ENCODE results near the gene DDRGK1. TPM values are rescaled to one million over a fixed set of nuclear protein-coding genes. Genes with fewer than 3 reads are reported as not detected.
A peak's percentile ranks its signal among the peaks of the same experiment; 100 is the strongest.

DDRGK1 gene
- total RNA-seq, 2 experiments from 2014 or later, result 49.3 to 52.2 TPM

DNA sequence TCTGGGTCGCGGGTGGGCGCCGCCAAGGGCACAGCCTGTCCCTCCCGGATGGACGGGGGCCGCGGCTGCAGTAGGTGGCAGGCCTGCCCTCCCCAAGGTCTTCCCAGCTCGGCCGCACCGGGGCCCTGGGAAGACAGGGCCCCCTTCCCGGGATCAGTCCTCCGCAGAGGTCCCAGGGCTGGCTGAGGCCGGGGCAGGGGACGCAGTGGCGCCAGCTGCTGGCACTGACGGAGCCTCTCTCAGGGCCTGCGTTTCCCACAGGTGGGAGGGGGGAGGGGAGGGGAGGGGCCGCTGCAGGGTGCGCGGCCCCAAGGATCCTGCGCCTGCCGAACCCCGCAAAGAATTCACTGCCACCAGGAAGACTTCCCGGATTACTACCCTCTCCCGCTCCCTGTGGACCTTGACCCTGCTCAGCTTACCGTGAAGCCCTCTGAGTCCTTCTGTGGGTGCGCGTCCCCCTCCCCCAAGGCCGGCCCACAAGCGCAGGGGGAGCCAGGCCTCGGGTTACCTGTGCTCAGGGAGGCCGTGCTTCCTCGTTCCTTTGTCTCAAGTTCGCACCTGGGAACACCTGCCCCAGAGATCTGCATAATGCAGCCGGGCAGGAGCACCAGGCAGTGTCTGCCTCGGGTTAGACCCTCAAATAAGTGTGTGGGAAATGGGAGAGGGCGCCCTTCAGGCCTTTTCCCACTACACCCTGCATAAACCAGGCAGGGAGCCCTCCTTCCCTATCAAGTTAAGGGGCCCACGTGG is 36.2 kb downstream of the DDRGK1 start:
- H3K9me3 Mint-ChIP-seq (ENCODE audit: low read depth), result no peaks in the 10 kb centered on the region
- H3K27me3 Mint-ChIP-seq, result peaks cover 17% of the 10 kb centered on the region
- intact Hi-C loops (cut with DNase I, micrococcal nuclease), result no loop called here
- peaks cover 9% of the 10 kb centered on the region for H3K4me1 Mint-ChIP-seq
- POLR2A ChIA-PET, result no interaction called here
- no peaks in the 10 kb centered on the region for H3K36me3 Mint-ChIP-seq (ENCODE audit: low read depth)
- CTCF ChIA-PET, result interaction anchor here (1.0 kb wide), 1 partner anchor 12 kb away, joined by 4 read pairs; no protein-coding TSS in a partner anchor
- DNase-seq (peak; percentile 48), ATAC-seq (peak; percentile 34)
- H3K4me3 Mint-ChIP-seq, result no peak overlapping the region
- no peak overlapping the region for H3K27ac Mint-ChIP-seq

DNA sequence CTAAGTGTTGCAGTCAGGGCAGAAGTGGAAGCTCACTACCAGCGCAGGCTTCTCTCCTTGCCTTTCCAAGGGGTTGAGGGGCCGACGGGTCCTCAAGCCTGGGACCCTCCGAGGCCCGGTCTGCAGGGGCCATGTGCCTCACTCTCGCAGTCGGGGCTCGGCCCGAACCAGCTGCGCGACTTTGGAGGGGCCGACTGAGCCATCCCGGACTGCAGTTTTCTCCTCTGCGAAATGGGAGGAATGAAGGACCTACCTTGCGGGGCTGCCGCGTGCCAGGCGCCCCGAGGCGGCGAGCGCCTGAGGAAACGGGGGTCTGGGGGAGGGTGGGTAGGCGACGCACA is 36.8 kb downstream of the DDRGK1 start:
- Mint-ChIP-seq H3K4me3 (no peak overlapping the region), H3K4me1 (peaks cover 8% of the 10 kb centered on the region), H3K9me3 (ENCODE audit: low read depth) (no peaks in the 10 kb centered on the region), H3K27me3 (peaks cover 17% of the 10 kb centered on the region), H3K27ac (no peak overlapping the region), H3K36me3 (ENCODE audit: low read depth) (no peaks in the 10 kb centered on the region)
- intact Hi-C loops (cut with DNase I, micrococcal nuclease), result no loop called here
- ChIA-PET CTCF (interaction anchor here (1.0 kb wide), 1 partner anchor 12 kb away, joined by 4 read pairs; no protein-coding TSS in a partner anchor), POLR2A (no interaction called here)
- DNase-seq, result no peak
- no peak for ATAC-seq

DNA sequence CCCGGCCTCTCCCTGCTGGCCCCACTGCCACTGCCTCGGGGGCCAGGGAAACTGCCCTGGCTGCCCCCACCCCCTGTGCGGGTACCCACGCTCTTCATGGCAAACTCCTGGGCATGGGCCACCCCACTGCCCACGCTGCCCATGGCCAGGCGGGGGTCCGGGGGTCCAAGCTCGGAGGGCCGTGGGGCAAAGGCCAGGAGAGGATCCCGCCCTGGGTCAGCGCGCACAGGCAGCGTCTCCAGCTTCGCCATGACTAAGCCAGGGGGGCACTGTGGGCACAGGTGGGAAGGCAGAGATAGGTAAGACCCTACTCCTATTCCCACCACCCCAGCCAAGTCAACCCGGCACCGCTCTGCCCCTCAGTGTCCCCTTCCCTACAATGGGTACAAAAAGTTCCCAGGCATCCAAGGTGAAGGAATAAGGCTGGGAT is 37.6 kb downstream of the DDRGK1 start:
- no peak overlapping the region for H3K27ac Mint-ChIP-seq
- H3K4me3 Mint-ChIP-seq, result no peak overlapping the region
- DNase-seq (no peak), ATAC-seq (no peak)
- intact Hi-C loops (cut with DNase I, micrococcal nuclease), result no loop called here
- H3K4me1 Mint-ChIP-seq, result peaks cover 2% of the 10 kb centered on the region
- H3K36me3 Mint-ChIP-seq (ENCODE audit: low read depth), result no peaks in the 10 kb centered on the region
- peaks cover 13% of the 10 kb centered on the region for H3K27me3 Mint-ChIP-seq
- H3K9me3 Mint-ChIP-seq (ENCODE audit: low read depth), result no peaks in the 10 kb centered on the region
- ChIA-PET CTCF (interaction anchor here (0.7 kb wide), 1 partner anchor 22 kb away, joined by 3 read pairs; no protein-coding TSS in a partner anchor), POLR2A (no interaction called here)

DNA sequence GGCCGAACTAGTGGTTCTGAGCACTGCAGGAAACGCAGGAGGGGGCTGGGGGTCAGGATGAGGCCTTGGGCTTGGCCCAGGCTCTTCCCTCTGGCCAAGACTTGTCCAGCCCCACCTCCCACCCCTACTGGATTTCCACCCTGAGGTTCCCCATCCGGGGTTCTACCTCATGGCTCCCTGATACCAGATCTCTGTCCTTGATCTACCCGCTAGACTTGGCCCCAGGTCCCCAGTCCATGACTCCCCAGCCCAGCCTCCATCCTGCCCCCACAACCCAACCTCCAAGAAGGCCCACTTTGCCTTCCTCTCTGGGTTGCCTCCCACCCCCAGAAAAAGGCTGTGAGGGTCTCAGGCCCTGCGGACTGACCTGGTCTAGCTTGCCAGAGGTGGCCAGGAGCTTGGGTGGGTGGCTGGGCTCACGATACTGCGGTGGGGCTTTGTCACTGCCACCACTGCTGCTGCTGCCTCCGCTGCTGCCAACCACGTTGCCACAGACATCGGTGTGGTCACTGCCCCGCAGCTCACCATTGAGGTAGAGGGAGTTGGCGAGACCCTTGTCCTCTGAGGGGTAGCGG is 38.1 kb downstream of the DDRGK1 start:
- Mint-ChIP-seq H3K4me3 (no peak overlapping the region), H3K27ac (no peak overlapping the region), H3K36me3 (ENCODE audit: low read depth) (no peaks in the 10 kb centered on the region), H3K27me3 (peaks cover 13% of the 10 kb centered on the region), H3K9me3 (ENCODE audit: low read depth) (no peaks in the 10 kb centered on the region), H3K4me1 (peaks cover 2% of the 10 kb centered on the region)
- CTCF ChIA-PET, result interaction anchor here (0.7 kb wide), 1 partner anchor 22 kb away, joined by 3 read pairs; no protein-coding TSS in a partner anchor
- ATAC-seq (no peak), DNase-seq (no peak)
- intact Hi-C loops (cut with DNase I, micrococcal nuclease), result no loop called here
- POLR2A ChIA-PET, result no interaction called here

GRCh38 chr20:3165473-3166337 is 38.8 kb downstream of the DDRGK1 start:
- peaks cover 13% of the 10 kb centered on the region for H3K27me3 Mint-ChIP-seq
- ChIA-PET CTCF (interaction anchor here (0.6 to 1.3 kb wide), 2 partner anchors 43 to 1788 kb away, joined by 3 read pairs; no protein-coding TSS in a partner anchor), POLR2A (no interaction called here)
- H3K27ac Mint-ChIP-seq, result no peak overlapping the region
- no peaks in the 10 kb centered on the region for H3K36me3 Mint-ChIP-seq (ENCODE audit: low read depth)
- intact Hi-C loops (cut with DNase I, micrococcal nuclease), result no loop called here
- no peak for ATAC-seq
- H3K4me3 Mint-ChIP-seq, result no peak overlapping the region
- H3K9me3 Mint-ChIP-seq (ENCODE audit: low read depth), result no peaks in the 10 kb centered on the region
- H3K4me1 Mint-ChIP-seq, result peaks cover 5% of the 10 kb centered on the region
- no peak for DNase-seq

- Mint-ChIP-seq H3K27me3 (peaks cover 13% of the 10 kb centered on the region), H3K9me3 (ENCODE audit: low read depth) (no peaks in the 10 kb centered on the region), H3K36me3 (ENCODE audit: low read depth) (no peaks in the 10 kb centered on the region), H3K4me1 (peaks cover 7% of the 10 kb centered on the region), H3K4me3 (no peak overlapping the region), H3K27ac (no peak overlapping the region)
- POLR2A ChIA-PET, result no interaction called here
- ATAC-seq, result no peak
- no peak for DNase-seq
- CTCF ChIA-PET, result interaction anchor here (0.6 to 1.3 kb wide), 2 partner anchors 42 to 1787 kb away, joined by 3 read pairs; no protein-coding TSS in a partner anchor
- intact Hi-C loops (cut with DNase I, micrococcal nuclease), result no loop called here
Measured at GRCh38 chr20:3164763-3165410, 39.6 kb downstream of the DDRGK1 start.

DNA sequence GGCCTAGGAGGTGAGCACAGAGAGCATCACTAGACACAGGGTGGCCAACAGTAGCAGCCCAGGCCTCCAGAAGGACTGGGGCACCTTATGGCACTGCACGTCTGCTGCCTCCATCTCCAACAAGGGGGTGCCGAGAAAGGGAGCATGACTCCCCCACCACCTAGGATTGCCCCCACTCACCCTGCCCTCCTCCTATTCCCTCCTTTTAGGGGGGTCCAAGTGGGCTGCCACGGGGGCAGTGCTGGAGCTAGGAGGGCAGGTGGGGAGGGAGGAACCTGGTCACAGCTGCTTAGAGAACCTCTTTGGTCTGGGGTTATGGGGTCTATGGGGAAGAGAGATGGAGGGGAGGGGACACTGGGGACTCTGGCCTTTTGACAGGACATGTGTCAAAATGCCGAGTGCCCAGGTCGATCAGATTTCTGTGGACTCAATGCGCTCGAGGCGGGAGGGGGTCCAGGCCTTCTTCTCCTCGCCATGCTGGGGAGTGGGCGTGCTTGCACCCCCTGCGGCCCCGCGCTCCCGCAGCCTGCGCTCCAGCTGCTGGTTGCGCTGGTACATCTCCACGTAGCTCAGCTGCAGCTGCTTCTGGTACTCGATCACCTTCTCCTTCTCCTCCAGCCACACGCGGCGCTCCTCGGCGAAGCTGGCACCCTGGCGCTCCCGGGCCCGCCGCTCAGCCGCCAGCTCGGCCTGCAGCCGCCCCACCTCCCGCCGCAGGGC is 40.3 kb downstream of the DDRGK1 start:
- Mint-ChIP-seq H3K27ac (no peak overlapping the region), H3K4me1 (peaks cover 9% of the 10 kb centered on the region), H3K9me3 (ENCODE audit: low read depth) (no peaks in the 10 kb centered on the region), H3K4me3 (no peak overlapping the region), H3K36me3 (ENCODE audit: low read depth) (no peaks in the 10 kb centered on the region), H3K27me3 (peaks cover 11% of the 10 kb centered on the region)
- intact Hi-C loops (cut with DNase I, micrococcal nuclease), result no loop called here
- ChIA-PET CTCF (interaction anchor here (1.3 kb wide), 1 partner anchor 42 kb away, joined by 3 read pairs; no protein-coding TSS in a partner anchor), POLR2A (no interaction called here)
- no peak for DNase-seq
- ATAC-seq, result no peak

DNA sequence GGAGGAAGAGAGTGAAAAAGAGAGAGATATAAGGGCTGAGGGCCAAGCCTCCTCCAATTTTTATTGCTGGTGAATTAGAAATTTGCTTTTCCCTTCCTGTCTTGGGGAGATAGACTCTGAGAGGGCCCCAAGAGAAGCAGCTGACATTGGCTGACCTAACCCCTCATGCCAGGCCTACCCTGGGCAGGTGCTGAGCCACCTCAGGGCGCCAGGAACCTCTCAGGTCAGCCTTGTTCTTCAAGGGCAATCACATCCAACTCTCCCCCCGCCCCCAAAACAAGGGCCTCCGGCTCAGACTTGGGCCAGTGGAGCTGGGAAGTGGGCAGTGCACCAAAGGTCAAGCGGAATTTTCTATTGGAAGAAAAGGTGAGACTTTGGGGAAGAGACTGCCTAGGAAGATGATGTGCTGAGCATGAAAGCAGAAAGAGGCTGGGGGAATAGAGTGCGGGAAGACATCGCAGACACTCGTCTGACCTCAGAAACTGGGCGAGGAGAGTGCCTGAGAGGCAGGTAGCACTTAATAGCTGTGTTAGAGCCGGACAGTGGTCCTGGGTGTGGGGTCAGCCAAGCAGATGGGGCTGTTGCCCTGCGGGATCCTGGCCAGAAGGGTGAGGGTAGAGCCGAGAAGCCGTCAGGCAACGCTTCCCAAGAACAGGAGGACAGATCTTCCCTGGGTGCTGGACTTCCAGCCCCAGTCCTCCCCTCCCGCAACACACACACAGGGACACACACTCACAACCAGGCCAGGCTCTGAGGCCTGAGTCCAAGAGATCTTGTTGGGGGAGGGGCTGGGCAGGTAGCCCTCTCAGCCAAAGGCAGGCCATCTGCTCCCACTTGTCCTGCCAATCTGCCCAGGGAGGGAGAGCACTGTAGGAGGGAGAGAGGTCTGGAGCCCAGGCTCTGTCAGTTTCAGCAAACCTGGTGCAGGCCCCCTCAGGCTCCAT is 41.1 kb downstream of the DDRGK1 start:
- H3K27ac Mint-ChIP-seq, result no peak overlapping the region
- H3K36me3 Mint-ChIP-seq (ENCODE audit: low read depth), result no peaks in the 10 kb centered on the region
- H3K9me3 Mint-ChIP-seq (ENCODE audit: low read depth), result no peaks in the 10 kb centered on the region
- intact Hi-C loops (cut with DNase I, micrococcal nuclease), result no loop called here
- peaks cover 14% of the 10 kb centered on the region for H3K4me1 Mint-ChIP-seq
- H3K27me3 Mint-ChIP-seq, result peaks cover 4% of the 10 kb centered on the region
- ChIA-PET POLR2A (no interaction called here), CTCF (interaction anchor here (0.7 to 2.3 kb wide), 3 partner anchors 15 to 400 kb away, joined by 3 to 4 read pairs (median 4); no protein-coding TSS in a partner anchor)
- DNase-seq (no peak), ATAC-seq (no peak)
- no peak overlapping the region for H3K4me3 Mint-ChIP-seq

DNA sequence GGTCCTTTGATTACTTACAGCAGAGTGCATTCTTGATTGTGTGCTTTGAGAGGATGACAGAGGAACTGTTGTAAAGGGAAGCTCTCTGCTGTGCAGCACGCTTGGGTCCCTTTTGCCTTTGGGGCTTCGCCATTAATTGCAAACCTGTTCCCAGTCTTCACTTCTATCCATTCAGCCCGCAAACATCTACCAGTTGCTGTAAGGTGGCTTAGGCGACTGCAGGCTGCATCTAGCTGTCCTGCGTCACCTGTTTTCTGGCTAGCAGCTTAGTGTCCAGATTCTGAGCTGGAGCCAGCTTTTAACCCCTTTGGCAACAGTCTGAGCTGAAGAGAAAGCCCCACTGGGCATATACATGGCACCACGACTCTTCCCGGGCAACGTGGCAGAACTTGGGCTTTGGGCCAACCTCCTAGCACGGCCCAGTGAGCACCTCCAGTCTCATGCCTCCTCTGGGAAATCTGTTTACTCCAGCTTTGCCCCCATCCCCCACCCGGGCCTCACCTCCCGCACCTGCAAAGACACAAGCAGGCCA is 42.3 kb downstream of the DDRGK1 start:
- Mint-ChIP-seq H3K4me1 (peaks cover 22% of the 10 kb centered on the region), H3K4me3 (no peak overlapping the region), H3K9me3 (ENCODE audit: low read depth) (no peaks in the 10 kb centered on the region), H3K36me3 (ENCODE audit: low read depth) (no peaks in the 10 kb centered on the region), H3K27ac (no peak overlapping the region), H3K27me3 (no peaks in the 10 kb centered on the region)
- ChIA-PET CTCF (interaction anchor here (0.7 to 2.3 kb wide), 5 partner anchors 10 to 399 kb away, joined by 3 to 6 read pairs (median 4); no protein-coding TSS in a partner anchor), POLR2A (interaction anchor here (1.2 to 2.5 kb wide), 2 partner anchors 9 to 10 kb away, joined by 3 to 8 read pairs; no protein-coding TSS in a partner anchor)
- ATAC-seq (no peak), DNase-seq (no peak)
- intact Hi-C loops (cut with DNase I, micrococcal nuclease), result no loop called here
